GM03348 (cell line): ENCODE measurements around the gene RPS10.

Experiments
- DNase-seq: peaks from one replicate; pipeline ENCODE4 v3.0.0; 2012; ENCODE audit warnings: low spot score

Gene RPS10

DNA sequence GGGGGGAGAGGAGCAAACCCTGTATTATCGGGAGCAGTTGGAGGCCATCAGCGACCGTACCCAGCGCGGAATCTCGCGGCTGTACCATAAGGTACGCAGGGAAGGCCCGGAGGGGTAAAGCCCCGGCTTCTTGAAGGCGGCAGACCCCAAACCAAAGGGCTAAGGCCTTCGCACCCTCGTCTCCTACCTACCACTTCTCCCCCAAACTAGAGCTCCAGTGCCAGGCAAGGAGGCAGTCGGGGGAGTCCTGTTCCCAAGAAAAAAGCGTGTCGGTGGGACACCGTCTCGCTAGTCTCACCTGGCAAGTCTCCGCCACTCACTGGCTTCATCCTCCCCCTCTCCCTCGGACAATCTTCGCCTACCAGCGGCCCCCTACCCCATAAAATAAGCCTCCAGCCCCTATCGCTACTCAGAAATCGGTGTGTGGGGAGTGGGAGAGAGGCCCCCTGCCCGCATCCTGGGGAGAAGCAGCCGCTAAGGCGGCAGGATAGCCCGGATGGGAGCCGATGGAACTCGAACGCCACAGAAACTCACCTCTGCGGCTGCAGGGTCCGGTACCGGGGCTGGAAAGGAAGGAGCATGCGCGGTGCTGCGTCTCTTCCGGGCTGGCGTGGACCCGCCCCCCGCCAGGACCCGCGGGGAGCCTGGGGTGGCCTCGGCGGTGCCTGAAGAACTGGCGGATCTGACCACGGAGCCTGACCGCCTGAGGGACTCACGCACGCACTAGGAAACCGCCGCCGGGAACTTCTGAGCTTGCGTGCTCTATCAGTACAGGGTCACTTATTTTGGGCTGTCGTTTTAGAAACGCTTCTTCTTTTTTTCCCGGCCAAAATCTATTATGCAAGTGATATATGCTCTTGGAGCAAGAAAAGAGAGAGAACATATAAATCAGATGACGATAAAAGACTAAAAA lies at the start of gene RPS10:
Gene RPS10, minus strand, starts transcription at position 572 of the 913 bp plus-strand sequence. CDS start 848 bp downstream, outside the sequence.
- peak; percentile 100 for DNase-seq

DNA sequence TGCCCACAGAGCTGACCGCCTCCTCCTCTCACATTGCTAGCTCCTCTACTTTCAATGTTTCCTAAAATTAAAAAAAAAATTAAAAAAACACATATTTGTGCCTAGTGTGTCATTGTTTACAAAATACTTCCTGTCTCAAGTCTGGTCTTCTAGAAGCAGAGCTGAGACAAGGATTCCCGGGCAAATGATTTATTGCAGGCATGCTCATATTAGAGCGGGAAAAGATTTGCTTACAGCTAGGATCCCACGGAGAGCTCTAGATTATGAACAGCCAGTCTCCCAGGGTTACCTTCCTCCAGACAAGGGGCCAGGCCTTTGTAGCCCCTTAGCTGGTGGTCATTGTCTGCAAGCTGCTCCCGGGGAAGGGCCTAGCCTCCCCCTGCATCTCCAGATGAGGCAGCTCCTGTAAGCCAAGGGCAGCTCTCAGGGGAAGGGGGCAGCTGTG lies 49.4 kb upstream of the RPS10 start:
- no peak for DNase-seq

DNA sequence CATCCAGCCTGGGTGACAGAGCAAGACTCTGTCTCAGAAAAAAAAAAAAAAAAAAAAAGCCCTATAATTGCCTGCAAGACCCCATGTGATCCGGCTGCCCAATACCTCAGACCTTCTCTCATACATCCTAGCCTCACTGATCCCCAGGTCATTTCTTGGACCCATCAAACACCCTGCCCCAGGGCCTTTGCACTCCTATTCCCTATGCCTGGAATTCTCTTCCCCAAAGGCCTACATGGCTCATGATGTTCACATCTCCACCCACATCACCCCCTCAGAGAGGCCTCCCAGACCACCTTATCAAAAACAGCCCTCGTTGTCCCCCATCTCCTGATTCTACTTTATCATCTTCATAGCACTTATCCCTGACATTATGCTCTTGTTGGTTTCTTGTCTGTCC lies 48.9 kb upstream of the RPS10 start:
- no peak for DNase-seq

DNA sequence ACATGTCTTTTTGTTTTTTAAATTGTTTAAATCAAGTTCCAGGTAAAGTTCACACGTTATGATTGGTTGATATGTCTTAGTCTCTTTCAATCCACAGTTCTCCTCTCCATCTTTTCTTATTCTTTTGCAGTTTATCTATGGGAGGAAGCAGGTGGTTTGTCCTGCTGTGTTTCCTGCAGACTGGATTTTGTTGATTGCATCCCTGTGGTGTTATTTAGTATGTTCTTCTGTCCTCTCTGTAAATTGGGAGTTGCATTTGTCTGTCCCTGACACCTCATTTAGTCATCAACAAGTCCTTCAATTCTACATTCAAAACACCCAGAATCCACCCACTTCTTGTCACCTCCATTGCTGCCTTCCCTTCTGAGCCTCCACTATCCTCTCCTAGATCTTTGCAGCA lies 48.1 kb upstream of the RPS10 start:
- DNase-seq = no peak

DNA sequence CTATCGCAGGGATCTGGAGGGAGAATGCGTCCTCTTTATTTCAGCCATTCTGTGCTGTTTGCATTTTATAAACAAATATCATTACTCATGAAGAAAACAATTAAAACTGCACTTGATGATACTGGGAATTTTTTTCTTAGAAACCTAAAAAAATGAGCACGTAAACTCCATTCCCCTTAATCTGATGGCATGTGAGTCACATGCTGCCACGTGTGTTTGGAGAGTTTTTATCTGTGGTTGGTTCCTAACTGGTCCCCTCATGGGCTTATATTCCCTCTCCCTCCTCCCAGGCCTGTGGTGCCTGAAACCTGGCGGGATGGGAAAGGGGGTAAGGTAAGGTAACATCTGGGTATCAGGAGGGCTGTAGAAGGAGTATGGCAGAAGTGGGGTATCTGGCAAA lies 46.6 kb upstream of the RPS10 start:
- no peak for DNase-seq

DNA sequence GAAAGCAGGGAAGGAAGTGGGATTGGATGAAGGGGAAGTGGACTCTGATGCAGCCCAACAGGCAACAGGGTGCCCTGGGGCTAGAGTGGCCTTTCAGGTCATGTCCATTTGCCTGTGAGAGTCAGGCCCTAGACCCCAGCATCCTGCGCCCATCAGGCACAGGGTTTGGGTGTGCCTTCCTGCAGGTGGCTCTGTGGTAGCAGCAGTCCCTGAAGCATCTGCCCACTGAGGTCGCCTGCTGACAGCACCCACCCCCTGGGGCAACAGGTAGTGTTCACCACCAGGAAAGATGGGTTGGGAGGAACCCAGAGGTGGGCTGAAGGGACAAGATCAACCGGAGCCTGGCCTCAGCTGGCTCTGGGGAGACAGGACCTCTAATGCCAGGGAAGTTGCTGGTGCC lies 43.6 kb upstream of the RPS10 start:
- no peak for DNase-seq

DNA sequence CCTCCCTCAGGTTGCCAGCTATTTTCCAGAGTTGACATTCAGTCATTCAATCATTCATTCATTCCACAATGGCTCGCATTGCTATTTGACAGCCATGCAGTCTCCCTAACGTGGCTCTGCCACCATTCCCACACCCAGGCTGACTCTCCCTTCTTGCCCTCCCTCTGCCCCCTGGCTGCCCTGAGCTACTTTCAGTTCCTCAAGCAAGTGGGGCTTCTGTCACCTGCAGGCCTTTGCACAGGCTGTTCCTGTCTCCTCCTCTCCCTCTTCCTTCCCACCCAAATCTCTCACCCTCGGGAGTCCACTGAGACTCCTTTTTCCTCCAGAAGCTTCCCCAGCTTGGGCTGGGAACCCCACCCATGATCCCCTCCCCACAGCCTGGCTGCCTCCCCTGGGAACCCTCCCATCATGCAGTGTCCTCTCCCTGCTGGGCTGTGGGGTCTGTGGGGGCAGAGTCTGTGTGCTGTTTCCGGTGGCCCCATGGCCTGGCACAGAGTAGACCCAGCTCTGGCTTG lies 42.6 kb upstream of the RPS10 start:
- no peak for DNase-seq

DNA sequence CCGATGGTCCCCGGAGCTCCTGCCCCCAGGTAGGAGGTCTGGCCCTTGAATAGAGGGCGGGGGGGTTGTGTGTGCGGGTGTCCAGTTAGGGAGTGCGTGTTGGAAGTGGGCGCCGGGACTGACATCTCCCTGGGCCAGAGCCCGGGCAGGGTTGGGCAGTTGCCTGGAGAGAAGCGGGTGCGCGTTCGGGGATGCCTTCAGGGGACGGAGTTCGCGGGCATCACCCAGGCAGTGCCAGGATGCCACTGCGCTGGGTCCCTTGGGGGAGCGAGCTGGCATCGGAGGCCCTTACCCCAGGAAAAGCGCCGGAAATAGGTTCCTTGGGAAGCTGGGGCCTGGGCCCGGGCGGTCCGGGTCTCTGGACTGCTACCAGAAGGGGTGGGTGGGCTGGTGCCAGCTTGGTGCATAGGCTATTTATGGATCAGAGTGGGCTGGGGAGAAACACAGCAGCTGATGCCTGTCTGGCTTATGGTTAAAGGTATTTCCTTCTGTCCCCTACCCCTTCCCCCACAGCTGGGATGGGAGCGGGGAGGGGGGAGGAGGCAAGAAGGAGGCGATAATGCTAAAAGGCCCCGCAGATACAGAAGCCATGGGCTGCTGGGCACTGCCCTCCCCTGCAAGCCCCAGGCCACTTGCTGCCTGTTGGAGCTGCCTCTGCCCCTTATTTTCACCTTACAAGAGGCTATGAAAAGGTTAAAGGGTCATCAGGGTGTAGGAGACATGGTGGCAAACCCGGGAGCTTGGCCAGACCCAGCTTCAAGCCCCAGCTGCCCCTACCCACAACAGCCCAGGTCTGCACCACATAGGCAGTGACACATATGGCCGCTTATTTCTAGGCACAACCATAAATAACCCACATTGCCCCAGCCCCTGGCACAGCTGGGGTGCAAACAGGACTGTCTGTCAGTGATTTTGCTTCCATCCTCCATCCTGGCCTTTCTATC lies 40.6 kb upstream of the RPS10 start:
- DNase-seq = no peak

DNA sequence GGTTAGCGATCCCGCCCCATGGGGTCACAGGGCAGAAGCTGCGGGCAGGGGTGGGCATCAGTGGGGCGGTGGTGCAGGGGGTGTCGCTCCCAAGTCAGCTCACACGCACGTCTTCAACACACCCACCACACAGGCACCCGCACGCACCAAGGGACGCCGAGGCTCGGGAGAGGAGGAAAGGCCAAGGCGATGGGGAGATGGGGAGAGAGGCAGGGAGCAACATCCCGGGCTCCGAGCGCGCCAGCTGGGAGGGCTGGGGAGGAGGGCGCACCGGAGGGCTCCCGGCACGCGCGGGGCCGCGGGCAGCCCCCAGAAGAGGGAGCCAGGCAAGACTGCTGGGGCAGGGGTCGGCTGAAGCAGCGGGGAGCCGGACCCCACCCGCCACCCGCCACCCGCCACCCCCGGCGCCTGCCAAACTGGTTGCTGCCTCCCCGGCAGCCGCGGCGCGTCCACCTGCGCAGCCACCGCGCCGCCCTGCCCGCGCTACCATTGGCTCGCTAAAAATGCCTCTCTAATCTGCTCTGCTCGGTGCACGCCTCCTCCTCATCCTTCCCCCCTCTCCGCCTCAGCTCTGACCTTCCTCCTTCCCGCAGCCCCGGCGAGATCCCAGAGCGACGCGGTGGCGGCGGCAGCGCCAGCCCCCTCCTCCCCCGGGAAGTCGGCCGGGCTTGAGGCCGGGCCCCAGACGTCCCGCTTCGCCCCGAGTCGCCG lies 39.8 kb upstream of the RPS10 start, which contains the start of gene PACSIN1:
Gene PACSIN1, plus strand, starts transcription at position 546 of the 711 bp plus-strand sequence. CDS start 60,230 bp downstream, outside the sequence.
- peak; percentile 53 for DNase-seq

DNA sequence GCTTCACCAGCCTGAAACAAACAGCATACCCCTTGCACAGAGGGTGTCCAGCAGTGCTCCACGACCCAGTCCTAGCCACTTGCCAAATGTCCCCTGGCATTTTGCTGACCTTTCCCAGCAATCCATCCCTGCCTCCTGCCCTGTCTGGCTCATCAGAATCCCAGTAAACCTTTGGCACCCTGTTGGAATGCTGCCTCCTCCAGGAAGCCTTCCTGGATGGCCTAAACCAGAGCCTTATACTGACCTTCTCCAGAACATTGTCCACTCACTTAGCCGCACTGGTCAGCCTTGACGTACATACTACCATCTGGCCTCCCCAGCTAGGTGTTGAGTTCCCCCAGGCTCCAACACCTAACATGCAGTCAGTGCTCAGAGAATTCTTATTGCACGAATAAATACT lies 38.0 kb upstream of the RPS10 start:
- no peak for DNase-seq

DNA sequence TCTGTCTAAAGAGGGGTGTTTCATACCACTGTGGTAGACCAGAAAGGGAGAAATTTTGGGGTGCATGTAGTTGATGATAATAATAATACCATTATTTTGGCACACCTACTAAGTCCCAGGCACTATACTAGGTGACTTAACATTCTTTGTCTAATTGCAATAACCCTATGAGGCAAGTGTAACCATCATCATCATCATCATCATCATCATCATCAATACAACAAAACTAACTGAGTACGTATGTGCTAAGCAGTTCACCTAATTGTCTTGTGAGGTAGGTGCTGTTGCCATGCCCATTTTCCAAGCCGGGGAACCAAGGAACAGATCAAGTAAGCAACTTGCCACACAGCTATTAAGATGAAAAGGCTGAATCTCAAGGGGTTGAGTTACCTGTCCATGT lies 37.4 kb upstream of the RPS10 start:
- DNase-seq = no peak

DNA sequence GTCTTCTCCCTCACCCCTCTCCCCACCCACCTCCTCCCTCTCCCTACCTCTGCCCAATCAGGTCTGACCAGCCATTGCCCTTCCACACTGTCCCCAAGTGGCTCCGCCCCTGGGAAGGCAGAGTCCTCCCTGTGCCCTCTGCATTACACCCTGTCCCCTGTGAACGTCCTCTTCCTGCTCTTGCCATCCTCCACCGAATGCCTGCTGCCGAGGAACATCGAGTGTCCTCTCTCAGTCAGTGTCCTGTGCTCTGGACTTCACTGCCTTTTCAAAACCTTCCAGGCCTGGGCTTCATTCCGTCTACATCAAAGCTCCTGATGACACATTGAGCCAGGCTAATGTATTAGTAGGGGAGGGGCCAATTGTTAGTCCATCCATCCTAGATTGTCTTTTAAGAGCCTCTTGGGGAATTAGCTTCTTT lies 36.7 kb upstream of the RPS10 start:
- DNase-seq = peak; percentile 39

DNA sequence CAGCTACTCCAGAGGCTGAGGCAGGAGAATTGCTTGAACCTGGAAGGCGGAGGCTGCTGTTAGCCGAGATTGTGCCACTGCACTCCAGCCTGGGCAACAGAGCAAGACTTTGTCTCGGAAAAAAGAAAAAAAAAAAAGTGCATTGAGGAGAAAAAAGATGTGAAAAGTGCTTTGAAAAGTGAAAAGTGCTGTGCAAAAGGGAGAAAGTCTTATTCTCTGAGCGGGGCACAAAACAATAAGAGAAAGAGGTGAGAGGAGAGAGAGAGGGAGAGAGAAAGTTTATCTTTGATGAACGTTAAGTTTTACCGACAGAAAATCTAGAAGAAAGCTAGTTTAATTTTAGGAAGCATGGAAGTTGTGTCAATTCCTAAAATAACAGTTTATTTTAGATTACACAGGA lies 36.1 kb upstream of the RPS10 start:
- DNase-seq = no peak

DNA sequence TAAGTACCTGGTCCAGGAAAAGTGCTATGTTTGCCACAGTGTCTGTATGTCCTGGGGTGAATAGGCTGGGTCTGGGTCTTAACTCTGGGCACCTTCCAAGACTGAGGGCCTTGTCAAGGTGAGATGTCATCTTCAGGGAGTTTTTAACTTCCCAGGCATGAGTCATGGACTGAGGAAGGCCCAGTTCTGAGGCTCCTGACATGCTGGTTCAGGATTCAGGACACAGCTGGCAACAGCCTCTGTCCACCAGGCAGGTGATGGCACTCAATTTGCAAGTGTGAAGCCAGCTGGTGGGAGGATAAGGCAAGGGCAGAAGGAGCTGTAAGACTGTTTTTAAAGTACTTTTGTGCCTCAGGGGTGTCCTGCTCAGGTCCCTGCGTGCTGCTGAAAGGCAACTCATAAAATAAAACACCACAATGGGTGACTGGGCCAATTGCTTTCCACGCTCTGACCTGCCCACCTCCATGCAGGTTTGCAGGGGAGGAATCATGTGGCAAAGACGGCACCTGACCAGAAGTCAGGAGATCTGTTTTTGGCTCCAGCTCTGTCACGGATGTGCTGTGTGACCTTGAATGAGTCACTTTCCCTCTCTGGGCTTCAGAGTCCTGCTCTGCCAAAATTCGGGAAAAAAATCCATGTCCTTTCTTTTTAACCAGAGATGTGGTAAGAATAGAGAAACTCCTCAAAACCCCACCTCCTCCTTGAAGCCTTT lies 35.1 kb upstream of the RPS10 start:
- no peak for DNase-seq

DNA sequence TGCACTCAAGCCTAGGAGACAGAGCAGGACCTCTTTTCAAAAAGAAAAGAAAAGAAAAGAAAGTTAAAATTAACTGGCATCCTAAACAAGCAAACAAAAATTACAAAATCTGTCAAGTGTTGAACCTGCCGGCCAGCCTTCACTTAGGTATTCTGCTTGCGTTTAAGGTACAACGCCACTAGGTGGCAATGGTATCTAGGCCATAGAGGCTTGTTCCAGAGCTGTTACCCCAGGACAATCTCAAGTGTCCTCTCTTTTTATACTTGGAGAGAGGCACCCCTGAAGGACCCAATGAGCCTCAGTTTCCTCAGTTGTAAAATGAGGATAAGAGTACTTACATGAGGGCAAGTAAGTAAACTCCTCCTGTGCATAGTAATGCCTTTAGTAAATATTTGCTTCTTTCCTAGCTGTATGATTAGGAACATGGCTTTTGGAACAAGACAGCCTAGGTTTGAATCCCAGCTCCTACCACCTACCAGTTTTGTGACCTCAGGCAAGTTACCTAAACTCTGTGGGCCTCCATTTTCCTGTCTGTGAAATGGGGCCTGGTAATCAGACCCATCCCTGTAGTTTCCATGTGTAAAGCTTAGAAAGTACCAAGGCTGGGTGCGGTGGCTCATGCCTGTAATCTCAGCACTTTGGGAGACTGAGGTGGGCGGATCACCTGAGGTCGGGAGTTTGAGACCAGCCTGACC lies 34.2 kb upstream of the RPS10 start:
- peak; percentile 68 for DNase-seq

DNA sequence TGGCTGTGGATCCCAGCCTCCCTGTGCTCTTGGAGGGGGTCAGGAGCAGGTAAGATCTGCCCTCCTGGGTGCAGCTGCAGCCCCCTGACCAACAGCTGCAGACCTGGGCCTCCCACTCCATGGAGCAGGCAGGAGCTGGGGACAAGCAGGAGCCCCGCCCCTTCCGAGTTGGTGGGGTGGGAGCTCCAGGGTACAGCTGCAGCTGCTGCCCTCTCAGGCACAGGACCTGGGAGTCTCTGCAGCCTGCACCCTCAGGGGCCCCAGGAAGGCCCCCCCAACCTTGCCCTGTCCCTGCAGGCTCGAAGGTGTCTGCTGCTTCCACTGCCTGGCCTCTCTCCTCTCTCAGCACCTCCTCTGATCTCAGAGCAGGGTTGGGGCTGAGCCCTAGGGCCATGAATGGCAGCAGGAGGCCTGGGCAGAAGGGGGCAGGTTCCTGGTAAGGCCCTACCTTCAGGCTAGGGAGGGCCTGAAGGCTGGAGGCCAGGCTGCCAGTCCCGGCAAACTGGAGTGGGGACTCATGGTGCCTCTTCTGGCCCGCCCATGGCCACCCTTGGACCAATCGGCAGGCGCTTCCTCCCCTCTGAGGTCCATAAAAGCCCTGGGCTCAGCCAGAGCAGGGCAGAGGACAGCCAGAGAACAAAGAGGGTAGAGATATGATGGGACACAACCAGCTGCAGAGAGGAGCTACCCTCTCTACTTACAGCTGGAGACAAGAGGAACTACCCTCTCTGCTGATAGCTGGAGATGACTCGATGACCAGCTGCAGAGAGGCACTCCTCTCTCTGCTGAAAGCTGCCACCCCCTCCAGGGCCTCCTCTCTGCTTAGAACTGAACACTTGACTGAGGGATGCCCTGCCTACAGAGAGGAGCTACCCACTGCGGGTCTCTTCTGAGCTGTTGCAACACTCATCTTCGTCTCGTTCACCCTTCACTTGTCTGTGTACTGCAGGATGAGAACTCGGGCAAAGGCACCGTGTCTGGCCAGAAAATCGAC lies 32.2 kb upstream of the RPS10 start:
- DNase-seq = no peak

DNA sequence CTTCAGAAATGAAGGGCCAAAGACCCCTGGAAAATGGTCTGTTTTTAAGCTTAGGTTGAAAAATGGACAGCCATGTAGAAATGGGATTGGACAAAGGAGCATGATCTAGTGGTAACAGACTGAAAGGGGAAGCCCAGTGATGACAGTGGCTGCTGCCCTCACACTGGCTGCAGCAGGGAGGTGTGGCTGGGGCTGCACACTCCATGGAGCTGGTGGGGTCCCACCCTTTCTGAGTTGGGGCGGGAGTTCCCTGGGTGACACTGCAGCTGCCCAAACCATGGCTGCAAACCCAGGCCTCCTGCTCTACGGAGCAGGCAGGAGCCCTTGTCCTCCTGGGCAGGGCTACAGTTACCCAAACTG lies 31.5 kb upstream of the RPS10 start:
- DNase-seq = no peak

DNA sequence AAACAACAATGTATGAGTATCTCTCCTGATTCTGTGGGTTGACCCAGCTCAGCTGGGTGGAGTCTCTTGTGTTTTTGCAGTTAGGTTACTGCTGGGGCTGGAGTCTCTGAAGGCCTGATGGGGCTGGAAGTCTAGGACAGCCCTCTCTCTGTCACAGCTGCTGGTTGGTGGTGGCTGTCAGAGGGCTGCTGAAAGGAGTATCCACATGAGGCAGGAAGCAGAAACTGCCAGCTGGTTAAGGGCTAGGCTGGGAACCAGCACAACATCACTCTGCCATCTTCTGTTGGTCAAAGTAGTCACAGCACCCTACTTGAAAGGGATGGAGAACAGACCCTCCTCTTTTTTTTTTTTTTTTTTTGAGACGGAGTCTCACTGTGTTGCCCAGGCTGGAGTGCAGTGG lies 30.0 kb upstream of the RPS10 start:
- DNase-seq = no peak

DNA sequence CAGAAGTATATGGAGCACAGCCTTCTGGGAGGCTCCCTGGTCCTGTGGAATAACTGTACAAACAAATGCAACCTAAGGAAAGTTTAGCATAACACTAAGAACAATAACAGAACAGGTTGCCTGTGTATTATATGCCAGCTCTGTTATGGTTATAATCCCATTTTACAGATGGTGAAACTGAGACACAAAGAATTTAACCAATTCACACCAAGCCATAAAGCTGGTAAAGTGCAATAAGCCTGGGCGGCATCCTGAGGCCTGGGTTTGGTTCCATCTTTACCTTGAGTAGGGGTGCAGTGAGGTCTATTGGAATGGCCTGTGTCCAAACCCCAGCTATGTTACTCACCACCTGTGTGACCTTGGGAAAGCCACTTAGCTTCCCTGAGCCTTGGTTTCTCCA lies 25.3 kb upstream of the RPS10 start:
- no peak for DNase-seq
